Right cardiac atrium (tissue), 5 donors: ENCODE results near the gene SMARCA1. TPM values are rescaled to one million over a fixed set of nuclear protein-coding genes. Genes with fewer than 3 reads are reported as not detected.
"Not testable (repeated sequence)": the region's sequence is repeated elsewhere in the genome, so short reads cannot be mapped to it uniquely, and the experiment has no call there.

Experiments used
- ATAC-seq, 2 donors: fragments of 200-7000 bp; cut with Tn5 transposase; one replicate each; pipeline versions ENCODE4 v1.8.0 to v1.9.1; 2020; ENCODE audit warnings: moderate library complexity in 2 of 2, mild to moderate bottlenecking in 1 of 2
- DNase-seq, 3 donors: peaks; one replicate each; pipeline ENCODE4 v3.0.0-alpha.2; 2020
- H3K27ac ChIP-seq: one replicate; pipeline ENCODE4 v1.5.1; 2013; ENCODE audit warnings: mild to moderate bottlenecking, low read length, control low read depth, moderate library complexity
- H3K27me3 ChIP-seq: one replicate; pipeline ENCODE4 v1.6.1; 2013; ENCODE audit not compliant: control insufficient read depth, insufficient read depth
- H3K4me1 ChIP-seq: one replicate; pipeline ENCODE4 v1.6.1; 2013; ENCODE audit warnings: low read length; ENCODE audit not compliant: control insufficient read depth, insufficient read depth
- H3K4me3 ChIP-seq: one replicate; pipeline ENCODE4 v1.5.1; 2013; ENCODE audit warnings: low read length, control low read depth
- H3K9me3 ChIP-seq: one replicate; pipeline ENCODE4 v1.6.1; 2013; ENCODE audit warnings: low read length; ENCODE audit not compliant: control insufficient read depth
- WGBS: extraction: QIAGEN DNeasy Blood & Tissue Kit; methylation state at CpG from one replicate; pipeline ENCODE4 v1.1.7; 2013; 5-methylcytosine and 5-hydroxymethylcytosine counted together
- intact Hi-C, 4 donors: fragments of 100-400 bp; cut with DNase I; formaldehyde crosslinking; loops; one replicate each; pipeline versions ENCODE4 v1.11.0 to v1.14.0; 2022 to 2023
- polyA plus RNA-seq: library from polyadenylated mRNA; stranded (reverse); fragments of 200-250 nt; gene quantifications from one replicate; pipeline ENCODE4 v1.2.3, GENCODE V29; 2013
- total RNA-seq, 4 donors: library from RNA; stranded (reverse); fragmentation: NEBNext Ultra II Directional; extraction: Animal tissue kit (Norgen Biotek cat#: 25700); gene quantifications; one replicate each; pipeline ENCODE4 v1.2.1, GENCODE V29; 2021
- donor health status: healthy with polysubstance abuse.
- donor health status: DM: no; HTN: yes; CAD: no.
- donor health status: DM: no; HTN: no; CAD: no.
- donor health status: DM: no; HTN: yes; CAD: no; lungs with severe emphysema.
- donor health status: DM: yes; HTN: yes; CAD: no.

SMARCA1 gene
- total and polyA plus RNA-seq, 5 donors = 20.0 to 41.5 (median 39.5) TPM

GRCh38 chrX:129556806-129557315, 33.6 kb upstream of the SMARCA1 start:
- H3K27me3 ChIP-seq = no peaks in the 10 kb centered on the region
- intact Hi-C loops = no loop called here
- H3K9me3 ChIP-seq = no peaks in the 10 kb centered on the region
- DNase-seq (no peak), ATAC-seq (no peak)
- H3K4me3 ChIP-seq = no peak overlapping the region
- 89% methylated on average over 5 of the region's 5 CpGs for WGBS
- no peaks in the 10 kb centered on the region for H3K4me1 ChIP-seq
- H3K27ac ChIP-seq = no peak overlapping the region

- H3K9me3 ChIP-seq, H3K4me1 ChIP-seq, DNase-seq, H3K4me3 ChIP-seq, ATAC-seq, intact Hi-C loops, H3K27me3 ChIP-seq, H3K27ac ChIP-seq: not testable (repeated sequence)
- WGBS = over 99% methylated on average over 8 of the region's 8 CpGs
Observed at GRCh38 chrX:129554816-129555215, 31.5 kb upstream of the SMARCA1 start.

- no peaks in the 10 kb centered on the region for H3K27me3 ChIP-seq
- ATAC-seq = no peak
- intact Hi-C loops = no loop called here
- WGBS = 87% methylated on average over 3 of the region's 3 CpGs
- H3K4me1 ChIP-seq = no peaks in the 10 kb centered on the region
- no peak for DNase-seq
- H3K27ac ChIP-seq = no peak overlapping the region
- H3K9me3 ChIP-seq = no peaks in the 10 kb centered on the region
- no peak overlapping the region for H3K4me3 ChIP-seq
Observed at GRCh38 chrX:129553619-129554288, 30.5 kb upstream of the SMARCA1 start.

GRCh38 chrX:129549124-129549523, 25.8 kb upstream of the SMARCA1 start:
- Histone ChIP-seq H3K4me3 (no peak overlapping the region), H3K4me1 (no peaks in the 10 kb centered on the region), H3K27me3 (no peaks in the 10 kb centered on the region), H3K27ac (no peak overlapping the region), H3K9me3 (no peaks in the 10 kb centered on the region)
- WGBS = 47% methylated on average over 1 of the region's 1 CpG
- no peak for DNase-seq
- no peak for ATAC-seq
- intact Hi-C loops = no loop called here

GRCh38 chrX:129545408-129545807, 22.1 kb upstream of the SMARCA1 start:
- H3K9me3 ChIP-seq = no peaks in the 10 kb centered on the region
- no peaks in the 10 kb centered on the region for H3K27me3 ChIP-seq
- DNase-seq (no peak), ATAC-seq (no peak)
- no peaks in the 10 kb centered on the region for H3K4me1 ChIP-seq
- intact Hi-C loops = no loop called here
- no peak overlapping the region for H3K4me3 ChIP-seq
- 34% methylated on average over 1 of the region's 1 CpG for WGBS
- no peak overlapping the region for H3K27ac ChIP-seq

- H3K4me3 ChIP-seq = no peak overlapping the region
- 67% methylated on average over 2 of the region's 2 CpGs for WGBS
- no peak for ATAC-seq
- no peak for DNase-seq
- intact Hi-C loops = no loop called here
- no peaks in the 10 kb centered on the region for H3K27me3 ChIP-seq
- no peaks in the 10 kb centered on the region for H3K9me3 ChIP-seq
- no peaks in the 10 kb centered on the region for H3K4me1 ChIP-seq
- H3K27ac ChIP-seq = no peak overlapping the region
Observed at GRCh38 chrX:129544780-129545179, 21.5 kb upstream of the SMARCA1 start.

GRCh38 chrX:129540722-129541184, 17.5 kb upstream of the SMARCA1 start:
- DNase-seq (peak; percentile 16 to 48 (median 46)), ATAC-seq (peak; percentile 79 to 80)
- H3K9me3 ChIP-seq = no peaks in the 10 kb centered on the region
- no peaks in the 10 kb centered on the region for H3K27me3 ChIP-seq
- H3K27ac ChIP-seq = peak overlapping the region; percentile 63
- intact Hi-C loops = no loop called here
- H3K4me3 ChIP-seq = peak overlapping the region; percentile 54
- no peaks in the 10 kb centered on the region for H3K4me1 ChIP-seq
- 3% methylated on average over 14 of the region's 14 CpGs for WGBS

GRCh38 chrX:129540068-129540653, 16.9 kb upstream of the SMARCA1 start, which contains the start of gene OCRL:
Gene OCRL (plus strand): TSS chrX:129540259. CDS start chrX:129540440, 181 bp downstream.
- H3K4me1 ChIP-seq = no peaks in the 10 kb centered on the region
- H3K4me3 ChIP-seq = peak within 1 kb of the TSS; percentile 54
- intact Hi-C loops = no loop called here
- H3K27me3 ChIP-seq = no peaks in the 10 kb centered on the region
- peak; percentile 73 to 90 (median 86) for DNase-seq
- no peaks in the 10 kb centered on the region for H3K9me3 ChIP-seq
- WGBS = under 1% methylated on average over 37 of the region's 60 CpGs
- H3K27ac ChIP-seq = peak within 1 kb of the TSS; percentile 63
- peak; percentile 92 to 94 for ATAC-seq

- no peaks in the 10 kb centered on the region for H3K9me3 ChIP-seq
- no peak overlapping the region for H3K4me3 ChIP-seq
- ATAC-seq = no peak
- H3K27me3 ChIP-seq = no peaks in the 10 kb centered on the region
- intact Hi-C loops = no loop called here
- WGBS = 87% methylated on average over 4 of the region's 4 CpGs
- no peaks in the 10 kb centered on the region for H3K4me1 ChIP-seq
- no peak overlapping the region for H3K27ac ChIP-seq
- no peak for DNase-seq
Observed at GRCh38 chrX:129534816-129535578, 11.7 kb upstream of the SMARCA1 start.

- intact Hi-C loops = no loop called here
- WGBS = 57% methylated on average over 1 of the region's 1 CpG
- Histone ChIP-seq H3K9me3 (no peaks in the 10 kb centered on the region), H3K27me3 (no peaks in the 10 kb centered on the region), H3K4me3 (no peak overlapping the region), H3K27ac (no peak overlapping the region), H3K4me1 (no peaks in the 10 kb centered on the region)
- no peak for DNase-seq
- no peak for ATAC-seq
Observed at GRCh38 chrX:129531132-129531531, 7.8 kb upstream of the SMARCA1 start.

- H3K27me3 ChIP-seq = no peaks in the 10 kb centered on the region
- H3K27ac ChIP-seq = no peak overlapping the region
- intact Hi-C loops = no loop called here
- H3K4me3 ChIP-seq = no peak overlapping the region
- DNase-seq (no peak), ATAC-seq (no peak)
- WGBS = 89% methylated on average over 5 of the region's 5 CpGs
- H3K9me3 ChIP-seq = no peaks in the 10 kb centered on the region
- H3K4me1 ChIP-seq = no peaks in the 10 kb centered on the region
Observed at GRCh38 chrX:129530410-129530809, 7.1 kb upstream of the SMARCA1 start.
